NT2/D1 (cell line): ENCODE results near the gene USP17L18.
"Not testable (repeated sequence)": the region's sequence is repeated elsewhere in the genome, so short reads cannot be mapped to it uniquely, and the experiment has no call there.

ENCODE experiments used
- SUZ12 ChIP-seq: IDR thresholded peaks from 2 replicates; pipeline ENCODE4 v1.6.1; 2011; ENCODE audit not compliant: insufficient read length, insufficient read depth; ENCODE audit errors: extremely low read depth
- YY1 ChIP-seq: IDR thresholded peaks from 2 replicates; pipeline ENCODE4 v1.6.1; 2011; ENCODE audit not compliant: insufficient read length, insufficient read depth
- ZNF274 ChIP-seq: IDR thresholded peaks from 2 replicates; pipeline ENCODE4 v1.6.1; 2011; ENCODE audit warnings: mild to moderate bottlenecking, low read depth, low read length

DNA sequence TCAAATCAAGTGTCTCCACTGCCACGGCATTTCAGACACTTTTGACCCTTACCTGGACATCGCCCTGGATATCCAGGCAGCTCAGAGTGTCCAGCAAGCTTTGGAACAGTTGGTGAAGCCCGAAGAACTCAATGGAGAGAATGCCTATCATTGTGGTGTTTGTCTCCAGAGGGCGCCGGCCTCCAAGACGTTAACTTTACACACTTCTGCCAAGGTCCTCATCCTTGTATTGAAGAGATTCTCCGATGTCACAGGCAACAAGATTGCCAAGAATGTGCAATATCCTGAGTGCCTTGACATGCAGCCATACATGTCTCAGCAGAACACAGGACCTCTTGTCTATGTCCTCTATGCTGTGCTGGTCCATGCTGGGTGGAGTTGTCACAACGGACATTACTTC, 18.2 kb upstream of the USP17L18 start:
- not testable (repeated sequence) for TF ChIP-seq YY1, SUZ12, ZNF274
